ENCODE data around the gene UBE2I.

DNA sequence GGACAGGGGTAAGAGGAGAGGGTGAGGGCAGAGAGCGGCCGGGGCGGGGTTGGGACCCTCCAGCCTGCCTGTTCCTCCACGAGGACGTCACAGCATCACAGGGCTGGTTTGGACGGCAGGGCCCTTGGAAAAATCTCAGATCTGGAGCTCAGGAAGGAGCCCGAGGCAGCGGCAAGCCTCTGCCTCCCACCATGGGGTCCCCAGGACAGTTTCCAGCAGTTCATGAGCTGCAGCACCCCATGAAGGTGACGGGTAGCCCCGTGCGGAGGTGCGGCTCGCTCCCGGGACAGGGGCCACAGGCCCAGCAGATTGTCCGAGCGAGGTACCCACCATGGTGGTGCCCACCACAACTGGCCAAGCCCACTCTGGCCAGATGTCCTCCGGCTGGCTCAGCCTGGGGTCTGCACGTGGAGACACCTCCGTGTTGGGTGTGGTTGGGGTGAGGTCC lies 32.3 kb upstream of the UBE2I start:
- TF ChIP-seq, protein P1, sequence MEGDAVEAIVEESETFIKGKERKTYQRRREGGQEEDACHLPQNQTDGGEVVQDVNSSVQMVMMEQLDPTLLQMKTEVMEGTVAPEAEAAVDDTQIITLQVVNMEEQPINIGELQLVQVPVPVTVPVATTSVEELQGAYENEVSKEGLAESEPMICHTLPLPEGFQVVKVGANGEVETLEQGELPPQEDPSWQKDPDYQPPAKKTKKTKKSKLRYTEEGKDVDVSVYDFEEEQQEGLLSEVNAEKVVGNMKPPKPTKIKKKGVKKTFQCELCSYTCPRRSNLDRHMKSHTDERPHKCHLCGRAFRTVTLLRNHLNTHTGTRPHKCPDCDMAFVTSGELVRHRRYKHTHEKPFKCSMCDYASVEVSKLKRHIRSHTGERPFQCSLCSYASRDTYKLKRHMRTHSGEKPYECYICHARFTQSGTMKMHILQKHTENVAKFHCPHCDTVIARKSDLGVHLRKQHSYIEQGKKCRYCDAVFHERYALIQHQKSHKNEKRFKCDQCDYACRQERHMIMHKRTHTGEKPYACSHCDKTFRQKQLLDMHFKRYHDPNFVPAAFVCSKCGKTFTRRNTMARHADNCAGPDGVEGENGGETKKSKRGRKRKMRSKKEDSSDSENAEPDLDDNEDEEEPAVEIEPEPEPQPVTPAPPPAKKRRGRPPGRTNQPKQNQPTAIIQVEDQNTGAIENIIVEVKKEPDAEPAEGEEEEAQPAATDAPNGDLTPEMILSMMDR (IDR thresholded peaks at IDR 0.05; ENCODE audit: low read depth, low read length): no peak
- no peak for TF ChIP-seq EZH2phosphoT487 (IDR thresholded peaks at IDR 0.05; ENCODE audit: low read depth)
